Effector CD8-positive, alpha-beta T cell (primary cell): ENCODE measurements around the gene BCKDK.
A peak's percentile ranks its signal among the peaks of the same experiment; 100 is the strongest.
"Not testable (repeated sequence)": the region's sequence is repeated elsewhere in the genome, so short reads cannot be mapped to it uniquely, and the experiment has no call there.

Experiments
- DNase-seq: peaks from one replicate; lab custom pipeline; 2025; lab: John Stamatoyannopoulos, UW

BCKDK gene

DNA sequence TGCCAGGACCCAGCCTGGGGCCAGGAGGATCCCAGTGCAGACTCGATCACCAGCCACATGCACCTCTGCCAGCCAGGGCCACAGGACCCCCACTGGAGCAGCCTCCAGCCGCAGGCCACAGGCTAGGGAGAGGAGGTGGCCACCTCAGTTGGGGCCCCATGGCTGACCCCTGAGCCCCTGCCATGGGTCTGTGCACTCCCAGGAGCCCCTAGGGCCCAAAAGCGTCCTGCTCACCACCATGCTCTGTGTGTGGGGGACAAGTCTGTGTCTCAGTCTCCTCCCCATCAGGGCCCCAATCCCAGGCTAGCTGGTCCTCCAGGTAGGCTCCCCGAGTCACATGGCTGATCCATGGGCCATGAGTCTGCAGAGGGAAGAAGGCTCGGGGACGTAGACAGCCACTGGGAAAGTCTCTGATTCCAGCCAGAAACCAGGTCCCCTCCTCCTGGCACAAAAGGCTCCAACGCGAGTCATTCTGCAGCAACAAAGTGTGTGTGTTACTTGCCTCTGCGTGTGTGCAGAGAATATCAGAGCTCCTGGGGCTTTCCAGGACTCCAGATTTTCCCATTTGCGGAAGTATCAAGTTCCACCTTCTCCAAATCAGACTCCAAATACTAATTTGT lies 33.4 kb downstream of the BCKDK start:
- DNase-seq: no peak

DNA sequence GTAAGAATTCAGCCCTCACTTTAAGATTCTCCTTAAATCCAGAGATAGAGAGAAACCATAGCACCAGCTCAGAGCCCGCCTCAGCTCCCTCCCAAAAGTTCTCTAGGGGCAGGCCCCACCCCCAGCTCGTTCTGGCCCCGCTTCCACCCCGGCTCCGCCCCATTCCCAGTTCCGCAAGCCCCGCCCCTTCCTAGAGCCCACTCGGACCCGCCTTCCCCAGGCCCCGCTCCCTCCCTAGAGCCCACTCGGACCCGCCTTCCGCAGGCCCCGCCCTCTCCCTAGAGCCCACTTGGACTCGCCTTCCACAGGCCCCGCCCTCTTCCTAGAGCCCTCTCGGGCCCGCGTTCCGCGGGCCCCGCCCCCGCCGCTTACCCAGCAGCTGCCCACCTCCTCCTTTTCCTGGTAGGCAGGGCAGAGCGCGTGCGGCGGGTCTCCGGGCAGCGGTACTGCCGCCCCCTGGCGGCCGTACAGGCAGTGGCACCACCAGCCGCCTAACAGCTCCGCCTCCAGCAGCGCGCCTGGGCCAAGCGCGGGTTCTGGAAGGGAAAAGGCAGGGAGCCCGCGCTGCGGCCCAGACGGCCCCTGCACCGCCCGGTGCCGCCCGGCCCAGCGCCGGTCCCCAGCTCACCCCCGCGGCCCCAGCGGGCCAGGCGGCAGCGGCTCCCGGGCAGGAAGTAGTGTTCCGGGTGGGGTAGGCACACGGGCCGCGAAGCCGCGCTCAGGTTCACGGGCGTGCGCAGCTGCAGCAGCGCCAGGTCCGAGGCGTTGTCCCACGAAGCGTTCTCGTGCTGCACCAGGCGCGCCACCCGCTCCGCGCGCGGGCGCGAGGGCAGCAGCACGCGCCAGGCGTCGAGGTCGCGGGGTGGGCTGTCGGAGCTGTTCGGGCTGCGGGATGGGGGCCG lies 34.2 kb downstream of the BCKDK start:
- peak; percentile 98 for DNase-seq

DNA sequence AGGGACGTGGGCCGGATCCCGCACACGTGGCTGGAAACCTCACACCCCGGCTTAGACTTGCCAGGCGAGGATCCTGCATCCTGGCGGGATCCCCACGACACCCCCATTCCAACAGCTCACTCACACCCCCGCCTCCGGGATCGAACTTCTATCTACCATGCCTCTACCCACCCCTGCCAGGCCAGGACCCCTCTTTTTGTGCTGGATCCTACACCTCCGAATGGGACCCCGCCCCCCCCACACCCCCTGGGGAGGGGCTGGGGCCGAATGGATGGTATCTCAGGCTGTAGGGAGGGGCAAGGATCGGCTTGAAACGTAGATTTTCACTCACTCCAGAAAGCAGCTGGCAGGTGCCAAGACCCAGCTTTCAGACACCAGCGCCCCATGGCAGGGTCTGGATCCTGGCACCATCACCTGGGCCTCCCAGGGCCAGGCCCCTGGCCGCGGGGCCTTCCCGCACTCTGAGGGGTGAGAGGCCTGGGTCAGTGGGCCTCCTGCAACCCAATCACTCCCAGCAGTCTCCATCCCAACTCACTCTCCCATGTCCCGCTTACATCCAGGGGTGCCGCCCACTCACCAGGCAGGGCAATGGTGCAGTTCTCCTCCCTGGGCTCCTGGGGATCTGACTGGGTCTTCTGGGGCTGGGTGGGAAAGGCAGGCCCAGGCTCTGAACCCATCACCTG lies 35.0 kb downstream of the BCKDK start:
- DNase-seq: no peak

DNA sequence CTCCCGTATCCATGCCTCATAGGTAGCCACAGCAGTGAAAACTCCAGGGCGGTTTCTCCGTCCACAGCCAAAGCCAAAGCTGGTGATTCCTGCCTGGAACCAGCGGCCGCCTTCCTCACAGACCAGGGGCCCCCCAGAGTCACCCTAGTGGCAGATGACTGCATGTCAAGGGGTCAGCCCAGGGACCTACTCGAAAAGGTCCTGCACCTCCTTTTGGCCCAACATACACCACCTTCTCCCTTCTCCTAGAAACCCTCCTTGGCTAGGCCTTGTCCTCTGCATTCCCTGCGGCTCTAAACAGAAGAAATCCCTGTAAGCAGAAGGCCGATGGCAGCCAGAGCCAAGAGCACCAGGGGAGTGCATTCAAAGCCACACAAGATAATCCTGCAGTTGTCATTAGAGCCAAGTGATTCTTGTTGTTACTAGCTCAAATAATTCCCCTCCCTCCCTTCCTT lies 35.5 kb downstream of the BCKDK start:
- no peak for DNase-seq

DNA sequence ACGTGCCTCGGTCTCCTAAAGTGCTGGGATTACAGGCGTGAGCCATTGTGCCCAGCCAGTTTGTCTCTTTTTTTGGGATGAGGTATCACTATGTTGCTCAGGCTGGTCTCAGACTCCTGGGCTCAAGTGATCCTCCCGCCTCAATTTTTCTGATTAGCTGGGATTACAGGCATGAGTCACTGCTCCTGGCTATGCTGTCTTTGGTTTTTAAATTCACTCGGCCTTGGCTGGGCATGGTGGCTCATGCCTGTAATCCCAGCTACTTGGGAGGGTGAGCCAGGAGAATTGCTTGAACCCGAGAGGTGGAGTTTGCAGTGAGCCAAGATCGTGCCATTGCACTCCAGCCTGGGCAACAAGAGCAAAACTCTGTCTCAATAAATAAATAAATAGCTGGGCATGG lies 36.2 kb downstream of the BCKDK start:
- not testable (repeated sequence) for DNase-seq

DNA sequence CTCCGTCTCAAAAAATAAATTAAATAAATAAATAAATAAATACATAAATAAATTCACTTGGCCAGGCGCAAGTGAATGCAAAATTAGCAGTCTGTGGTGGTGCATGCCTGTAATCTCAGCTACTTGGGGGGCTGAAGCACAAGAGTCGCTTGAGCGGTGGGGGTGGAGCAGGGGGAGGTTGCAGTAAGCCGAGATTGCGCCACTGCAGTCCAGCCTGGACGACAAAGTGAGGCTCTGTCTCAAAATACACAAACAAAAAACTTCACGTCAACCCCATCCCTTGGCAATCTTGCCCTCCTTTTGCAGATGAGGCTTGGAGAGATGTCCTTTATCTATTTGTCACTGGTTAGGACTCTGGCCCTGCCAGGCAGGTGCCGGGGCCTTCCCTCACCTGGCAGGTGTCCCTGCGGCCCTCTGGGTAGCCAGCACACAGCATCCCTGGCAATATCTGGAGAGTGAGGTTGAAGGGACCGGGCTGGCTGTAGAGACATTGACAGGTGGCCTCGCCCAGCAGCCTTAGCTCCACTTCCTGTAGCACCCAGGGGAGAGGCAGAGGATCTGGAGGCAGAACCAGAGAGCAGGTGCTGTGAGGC lies 37.3 kb downstream of the BCKDK start:
- no peak for DNase-seq

DNA sequence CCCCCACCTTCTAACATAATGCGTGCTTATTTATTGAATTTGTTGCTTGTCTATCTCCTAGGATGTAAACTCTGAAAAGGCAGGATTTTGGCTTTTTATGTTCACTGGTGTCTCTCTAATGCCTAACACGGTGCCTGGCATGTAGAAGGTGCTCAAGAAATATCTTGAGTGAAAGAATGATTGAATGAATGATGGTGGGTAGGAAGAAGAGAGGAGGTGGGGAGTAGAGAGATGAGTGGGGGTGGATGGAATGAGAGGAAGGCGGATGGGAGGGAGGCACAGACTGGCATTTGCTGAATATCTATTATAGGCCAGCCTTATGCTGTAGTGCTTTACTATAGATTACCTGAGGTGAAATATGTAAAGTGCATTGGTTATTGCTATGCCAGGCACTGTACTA lies 39.4 kb downstream of the BCKDK start:
- DNase-seq: no peak

DNA sequence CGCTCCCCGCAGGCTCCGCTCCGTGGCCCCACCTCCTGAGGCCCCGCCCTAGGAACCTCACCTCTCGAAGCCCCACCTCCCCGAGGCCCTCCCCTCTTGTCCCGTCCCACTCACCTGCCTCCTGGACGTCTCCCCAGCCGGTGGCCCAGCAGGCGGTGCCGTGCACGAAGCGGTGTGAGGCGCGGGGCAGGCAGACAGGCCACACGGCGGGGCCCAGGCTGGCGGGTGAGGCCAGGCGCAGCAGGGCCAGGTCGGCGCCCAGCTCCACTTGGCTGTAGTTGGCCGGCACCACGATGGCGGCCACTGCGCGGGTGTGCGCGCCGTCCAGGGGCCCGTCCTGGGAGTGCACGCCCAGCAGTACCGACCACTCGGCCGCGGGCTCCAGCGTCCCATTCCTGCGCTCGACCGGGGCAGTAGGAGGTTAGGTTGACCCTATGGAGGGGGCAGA lies 40.1 kb downstream of the BCKDK start:
- DNase-seq: no peak

DNA sequence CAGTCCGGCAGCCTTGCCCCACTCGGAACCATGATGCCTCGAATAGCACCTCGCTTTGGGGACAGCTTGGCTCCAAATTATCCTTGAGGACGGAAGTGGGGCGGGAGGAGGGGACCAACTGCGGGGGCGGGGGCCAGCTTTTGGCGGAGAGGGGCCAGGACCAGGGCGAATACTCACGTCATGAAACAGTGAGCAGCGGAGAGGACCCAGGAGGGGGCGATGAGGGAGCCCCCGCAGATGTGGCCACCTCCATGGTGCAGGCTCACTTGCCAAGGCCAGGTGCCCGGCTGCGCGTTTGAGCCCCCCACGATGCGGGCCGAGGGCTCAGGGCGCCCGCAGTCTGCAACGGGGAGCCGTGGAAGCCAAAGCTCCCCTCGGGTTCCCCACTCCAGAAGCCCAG lies 40.7 kb downstream of the BCKDK start:
- DNase-seq: no peak

DNA sequence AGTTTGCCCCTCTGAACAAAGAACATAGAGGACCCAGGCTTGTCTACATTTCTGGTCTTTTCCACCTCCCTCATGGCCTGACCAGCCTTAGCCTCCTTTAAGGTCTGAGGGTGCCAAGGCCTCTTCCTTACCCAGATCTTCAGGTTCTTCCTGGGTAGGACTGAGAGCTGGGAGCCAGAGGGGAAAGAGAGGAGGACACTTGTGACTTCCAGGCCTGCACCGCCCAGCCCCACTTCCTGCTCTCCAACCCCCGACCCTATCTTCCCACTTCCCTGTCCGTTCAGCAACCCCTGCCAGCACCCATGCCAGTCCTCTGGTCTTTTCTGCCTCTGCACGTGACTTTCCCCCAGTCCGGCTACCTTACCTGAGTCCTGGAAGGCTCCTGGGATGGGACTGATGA lies 41.1 kb downstream of the BCKDK start:
- DNase-seq: no peak

DNA sequence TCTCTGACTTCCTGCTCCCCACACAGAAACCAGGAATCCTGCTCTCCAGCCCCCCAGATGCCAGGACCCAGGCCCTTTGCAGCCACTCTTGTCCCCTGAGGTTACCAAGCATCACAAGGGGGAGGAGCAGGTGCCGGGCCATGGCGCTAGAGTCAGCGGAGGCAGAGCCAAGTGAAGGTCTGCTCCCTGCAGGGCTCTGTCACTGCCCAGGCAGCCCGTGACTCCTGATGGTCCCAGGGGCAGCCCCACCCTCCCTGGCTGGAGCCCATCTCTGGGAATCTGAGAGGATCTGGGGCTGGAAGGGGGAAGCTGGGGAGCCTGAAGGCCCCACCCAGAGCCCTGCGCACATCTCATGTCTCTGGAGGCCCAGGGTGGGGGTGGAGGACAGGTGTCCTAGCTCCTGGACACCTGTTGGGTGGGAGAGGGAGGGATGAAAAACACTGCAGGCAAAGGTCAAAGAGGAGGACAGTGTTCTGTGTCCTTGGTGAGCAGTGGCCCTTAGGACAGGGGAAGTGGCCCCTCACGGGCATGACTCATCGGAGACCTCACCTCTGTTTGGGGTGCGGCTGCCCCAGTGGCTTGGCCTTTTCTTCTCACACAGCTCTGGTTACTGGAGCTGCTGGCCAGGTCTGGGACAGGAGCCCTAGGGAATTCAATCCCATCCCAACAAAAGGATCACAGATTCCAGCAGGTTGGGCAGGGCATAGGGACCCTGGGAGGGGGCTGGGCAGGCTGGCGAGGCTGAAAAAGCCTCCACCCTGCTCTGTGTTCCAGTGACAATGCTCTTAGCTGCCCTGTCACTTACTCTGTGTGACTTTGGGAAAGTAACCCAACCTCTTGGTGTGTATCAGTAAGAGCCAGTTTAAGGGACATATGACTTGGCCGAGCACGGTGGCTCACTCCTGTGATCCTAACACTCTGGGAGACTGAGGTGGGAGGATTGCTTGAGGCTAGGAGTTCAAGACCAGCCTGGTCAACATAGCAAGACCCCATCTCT lies 42.0 kb downstream of the BCKDK start, which contains the start of gene PRSS36:
TSS of gene PRSS36 (minus strand) at position 173 of the 997 bp plus-strand sequence. CDS start at position 142, 31 bp downstream.
- DNase-seq: no peak

DNA sequence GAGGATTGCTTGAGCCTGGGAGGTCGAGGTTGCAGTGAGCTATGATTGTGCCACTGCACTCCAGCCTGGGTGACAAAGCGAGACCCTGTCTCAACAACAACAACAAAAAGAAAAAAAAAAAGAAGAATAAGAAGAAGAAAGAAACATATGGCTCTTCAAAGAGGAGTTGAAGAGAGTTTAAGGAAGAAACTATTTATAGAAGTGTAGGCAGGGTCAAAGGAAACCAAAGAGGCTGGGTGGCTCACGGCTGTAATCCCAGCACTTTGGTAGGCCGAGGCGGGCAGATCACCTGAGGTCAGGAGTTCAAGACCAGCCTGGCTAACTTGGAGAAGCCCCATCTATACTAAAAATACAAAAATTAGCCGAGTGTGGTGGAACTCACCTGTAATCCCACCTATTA lies 42.8 kb downstream of the BCKDK start:
- DNase-seq: not testable (repeated sequence)

DNA sequence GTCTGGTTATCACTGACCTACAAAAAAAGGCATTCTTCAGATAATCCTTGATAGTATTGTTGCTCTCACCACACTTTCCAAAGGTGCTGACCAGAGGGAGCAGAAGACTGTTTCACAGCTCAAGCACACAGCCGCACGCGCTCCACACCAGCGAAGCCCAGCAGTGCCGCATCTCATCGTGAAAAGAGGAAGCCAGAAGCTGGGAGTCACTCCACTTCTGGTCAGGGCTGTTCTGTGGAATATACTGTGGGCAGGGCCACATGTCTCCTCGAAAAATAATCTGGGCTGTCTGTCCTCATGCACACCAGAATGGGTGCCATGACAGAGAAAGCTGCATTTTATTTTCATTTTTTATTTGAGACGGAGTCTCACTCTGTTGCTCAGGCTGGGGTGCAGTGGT lies 49.0 kb downstream of the BCKDK start:
- no peak for DNase-seq
